ENCODE results near the gene RHEB.

GRCh38 chr7:151477867-151478266 lies 41.8 kb downstream of the RHEB start:
- no peak for TF ChIP-seq CTCF (IDR thresholded peaks at IDR 0.05; ENCODE audit: insufficient read depth, low read length)
- TF ChIP-seq SPI1 (IDR thresholded peaks at IDR 0.05; ENCODE audit: borderline replicate concordance, low read depth) = no peak
- no peak for TF ChIP-seq POLR2AphosphoS5 (IDR thresholded peaks at IDR 0.05; ENCODE audit: low read depth)
- TF ChIP-seq GABPA (IDR thresholded peaks at IDR 0.05; ENCODE audit: low read depth) = no peak
- no peak for TF ChIP-seq REST (IDR thresholded peaks at IDR 0.05; ENCODE audit: insufficient replicate concordance, low read depth)

All from HL-60 (cell line).